ENCODE data around the gene SEMA6B.
"Not testable (repeated sequence)": the region's sequence is repeated elsewhere in the genome, so short reads cannot be mapped to it uniquely, and the experiment has no call there.

The SEMA6B gene, protein sequence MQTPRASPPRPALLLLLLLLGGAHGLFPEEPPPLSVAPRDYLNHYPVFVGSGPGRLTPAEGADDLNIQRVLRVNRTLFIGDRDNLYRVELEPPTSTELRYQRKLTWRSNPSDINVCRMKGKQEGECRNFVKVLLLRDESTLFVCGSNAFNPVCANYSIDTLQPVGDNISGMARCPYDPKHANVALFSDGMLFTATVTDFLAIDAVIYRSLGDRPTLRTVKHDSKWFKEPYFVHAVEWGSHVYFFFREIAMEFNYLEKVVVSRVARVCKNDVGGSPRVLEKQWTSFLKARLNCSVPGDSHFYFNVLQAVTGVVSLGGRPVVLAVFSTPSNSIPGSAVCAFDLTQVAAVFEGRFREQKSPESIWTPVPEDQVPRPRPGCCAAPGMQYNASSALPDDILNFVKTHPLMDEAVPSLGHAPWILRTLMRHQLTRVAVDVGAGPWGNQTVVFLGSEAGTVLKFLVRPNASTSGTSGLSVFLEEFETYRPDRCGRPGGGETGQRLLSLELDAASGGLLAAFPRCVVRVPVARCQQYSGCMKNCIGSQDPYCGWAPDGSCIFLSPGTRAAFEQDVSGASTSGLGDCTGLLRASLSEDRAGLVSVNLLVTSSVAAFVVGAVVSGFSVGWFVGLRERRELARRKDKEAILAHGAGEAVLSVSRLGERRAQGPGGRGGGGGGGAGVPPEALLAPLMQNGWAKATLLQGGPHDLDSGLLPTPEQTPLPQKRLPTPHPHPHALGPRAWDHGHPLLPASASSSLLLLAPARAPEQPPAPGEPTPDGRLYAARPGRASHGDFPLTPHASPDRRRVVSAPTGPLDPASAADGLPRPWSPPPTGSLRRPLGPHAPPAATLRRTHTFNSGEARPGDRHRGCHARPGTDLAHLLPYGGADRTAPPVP

DNA sequence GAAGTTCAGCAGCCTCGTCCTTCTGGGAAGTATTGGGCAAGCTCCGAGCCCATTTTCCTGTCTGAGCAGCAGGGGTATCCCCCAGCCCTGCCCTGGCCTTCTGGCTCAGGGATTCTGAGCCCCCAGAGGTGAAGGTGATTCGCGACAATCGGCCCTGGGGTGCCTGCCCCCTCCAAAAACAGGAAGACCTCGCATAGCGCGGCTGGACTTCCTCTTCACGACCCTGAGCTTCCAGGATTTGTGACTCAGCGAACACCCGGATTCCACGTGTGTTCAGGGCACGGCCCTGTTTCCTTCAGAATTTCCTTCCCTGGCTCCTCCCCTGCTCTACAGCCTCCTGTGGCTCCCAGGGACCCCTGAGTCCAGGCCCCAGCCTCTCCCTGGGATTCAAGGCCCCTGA is at the start of gene SEMA6B:
Gene SEMA6B (minus strand): TSS at position 116 of the 400 bp plus-strand sequence. CDS start 1,227 bp downstream, outside the sequence.
- no peak for FAIRE-seq

DNA sequence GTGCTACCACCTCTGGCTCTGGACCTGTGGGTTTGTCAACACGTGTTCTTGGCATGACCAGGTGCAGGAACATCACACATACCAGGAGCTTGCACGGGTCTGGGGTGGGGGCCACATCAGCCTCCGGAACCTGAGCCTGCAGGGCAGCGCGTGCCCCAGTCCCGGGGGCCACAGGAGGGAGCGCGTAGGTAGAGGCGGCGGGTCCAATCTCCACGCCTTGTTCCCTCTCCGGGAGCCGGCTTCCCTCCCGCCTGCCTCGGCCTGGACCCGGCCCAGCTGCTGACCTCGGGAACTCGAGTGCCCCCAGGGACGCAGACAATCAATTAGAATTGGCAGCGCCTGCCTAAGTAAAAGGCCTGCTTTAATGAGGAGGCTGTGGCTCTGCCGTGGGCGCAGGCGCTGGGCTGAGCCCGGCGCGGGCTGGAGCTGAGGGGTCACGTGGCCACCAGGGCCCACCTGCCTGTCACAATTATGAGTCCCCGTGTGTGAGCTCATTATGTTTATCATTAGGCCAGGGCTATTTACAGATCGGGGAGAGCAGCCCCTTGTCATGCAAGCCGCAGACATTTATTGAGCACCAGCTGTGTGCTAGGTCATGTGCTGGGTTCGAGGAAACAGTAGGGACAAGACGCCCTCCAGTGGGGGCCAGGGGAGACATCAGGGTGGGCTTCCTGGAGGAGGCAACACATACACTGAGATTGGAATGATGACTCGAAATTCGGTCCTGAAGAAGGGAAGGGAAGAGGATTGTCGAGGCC is 47.6 kb upstream of the SEMA6B start:
- FAIRE-seq, result no peak

DNA sequence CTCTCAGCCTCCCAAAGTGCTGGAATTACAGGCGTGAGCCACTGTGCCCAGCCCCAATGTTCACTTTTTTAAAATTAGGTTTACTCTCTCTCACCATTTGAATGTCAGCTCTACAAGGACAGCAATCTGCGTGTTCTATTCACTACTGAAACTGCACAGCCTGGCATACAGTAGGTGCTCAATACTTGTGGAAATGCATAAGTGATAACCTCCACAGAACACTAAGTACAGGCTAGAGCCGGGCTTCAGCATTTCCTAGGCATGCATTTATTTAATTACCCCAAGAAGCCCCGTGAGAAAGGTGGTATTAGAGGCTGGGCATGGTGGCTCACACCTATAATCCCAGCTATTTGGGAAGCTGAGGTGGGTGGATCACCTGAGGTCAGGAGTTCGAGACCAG is 46.7 kb upstream of the SEMA6B start:
- FAIRE-seq, result no peak

DNA sequence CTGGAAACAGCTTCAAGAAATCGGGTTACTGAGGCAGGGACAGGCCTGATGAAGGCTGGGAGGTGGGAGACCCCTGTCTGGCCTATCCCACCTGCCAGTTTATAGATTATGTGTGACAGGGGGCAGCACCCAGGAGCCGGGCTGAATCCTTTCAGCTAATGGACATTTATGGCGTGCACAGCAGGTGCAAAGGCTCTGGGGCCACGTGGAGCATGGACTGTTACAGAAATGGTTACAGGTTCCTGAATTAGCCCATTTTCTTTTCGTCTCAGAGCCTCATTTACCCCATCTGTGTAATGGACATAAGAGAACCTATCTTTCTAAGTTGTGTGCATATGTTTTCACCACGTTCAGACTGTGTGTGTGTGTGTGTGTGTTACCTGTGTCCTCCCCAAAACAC is 45.4 kb upstream of the SEMA6B start:
- no peak for FAIRE-seq

DNA sequence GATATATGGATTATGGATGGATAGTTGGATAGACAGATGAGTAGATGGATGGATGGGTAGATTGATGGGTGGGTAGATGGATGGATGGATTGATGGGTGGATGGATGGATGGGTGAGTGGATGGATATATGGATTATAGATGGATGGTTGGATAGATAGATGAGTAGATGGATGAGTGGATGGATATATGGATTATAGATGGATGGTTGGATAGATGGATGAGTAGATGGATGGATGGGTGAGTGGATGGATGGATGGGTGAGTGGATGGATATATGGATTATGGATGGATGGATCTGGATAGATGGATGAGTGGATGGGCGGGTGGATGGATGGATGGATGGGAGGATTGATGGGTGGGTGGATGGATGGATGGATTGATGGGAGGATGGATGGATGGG is 43.4 kb upstream of the SEMA6B start:
- FAIRE-seq, result no peak

DNA sequence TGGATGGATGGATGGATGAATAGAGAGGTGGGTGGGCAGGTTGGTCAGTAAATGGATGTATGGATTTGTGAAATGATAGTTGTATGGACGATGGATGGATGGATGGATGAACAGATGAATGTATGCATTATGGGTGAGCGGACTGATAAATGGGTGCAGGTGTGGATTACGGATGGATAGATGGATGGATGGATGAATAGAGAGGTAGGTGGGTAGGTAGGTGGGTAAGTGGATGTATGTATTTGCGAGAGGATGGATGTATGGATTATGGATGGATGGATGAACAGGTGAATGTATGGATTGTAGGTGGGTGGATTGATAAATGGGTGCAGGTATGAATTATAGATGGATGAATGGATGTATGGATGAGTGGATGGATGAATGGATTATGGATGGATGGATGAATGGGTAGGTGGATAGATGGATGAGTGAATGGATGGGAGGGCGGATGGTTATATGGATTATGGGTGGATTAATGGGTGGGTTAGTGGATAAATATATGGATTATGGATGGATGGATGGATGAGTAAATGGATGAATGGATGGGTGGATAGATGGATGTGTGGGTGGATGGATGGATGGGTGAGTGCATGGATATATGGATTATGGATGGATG is 42.8 kb upstream of the SEMA6B start:
- no peak for FAIRE-seq

DNA sequence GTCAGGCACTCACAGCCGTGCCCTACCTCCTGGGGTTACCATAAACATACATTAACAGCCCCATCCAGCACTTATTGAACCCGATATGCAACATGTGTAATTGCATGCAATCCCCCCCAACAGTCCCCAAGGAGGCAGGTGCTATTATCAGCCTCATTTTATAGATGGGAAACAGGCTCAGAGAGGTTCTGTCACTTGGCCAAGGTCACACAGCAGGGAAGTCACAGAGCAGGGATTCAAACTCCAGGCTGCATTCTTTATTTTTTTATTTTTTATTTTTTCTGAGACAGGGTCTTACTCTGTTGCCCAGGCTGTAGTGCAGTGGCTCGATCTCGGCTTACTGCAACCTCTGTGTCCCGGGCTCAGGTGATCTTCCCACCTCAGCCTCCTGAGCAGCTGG is 41.4 kb upstream of the SEMA6B start:
- no peak for FAIRE-seq

DNA sequence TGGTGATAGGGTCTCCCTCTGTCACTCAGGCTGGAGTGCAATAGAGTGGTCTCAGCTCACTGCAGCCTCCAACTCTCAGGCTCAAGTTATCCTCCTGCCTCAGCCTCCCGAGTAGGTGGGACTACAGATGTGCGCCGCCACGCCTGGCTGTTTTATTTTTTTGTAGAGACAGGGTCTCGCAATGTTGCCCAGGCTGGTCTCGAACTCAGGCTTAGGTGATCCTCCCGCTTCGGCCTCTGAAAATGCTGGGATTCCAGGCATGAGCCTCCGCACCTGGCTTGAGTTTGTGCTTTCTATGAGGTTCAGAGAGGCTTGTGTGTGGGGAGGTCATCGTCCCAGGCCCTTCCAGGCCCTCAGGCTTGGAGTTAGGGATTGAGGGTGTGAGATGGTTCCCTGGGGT is 40.6 kb upstream of the SEMA6B start:
- no peak for FAIRE-seq

DNA sequence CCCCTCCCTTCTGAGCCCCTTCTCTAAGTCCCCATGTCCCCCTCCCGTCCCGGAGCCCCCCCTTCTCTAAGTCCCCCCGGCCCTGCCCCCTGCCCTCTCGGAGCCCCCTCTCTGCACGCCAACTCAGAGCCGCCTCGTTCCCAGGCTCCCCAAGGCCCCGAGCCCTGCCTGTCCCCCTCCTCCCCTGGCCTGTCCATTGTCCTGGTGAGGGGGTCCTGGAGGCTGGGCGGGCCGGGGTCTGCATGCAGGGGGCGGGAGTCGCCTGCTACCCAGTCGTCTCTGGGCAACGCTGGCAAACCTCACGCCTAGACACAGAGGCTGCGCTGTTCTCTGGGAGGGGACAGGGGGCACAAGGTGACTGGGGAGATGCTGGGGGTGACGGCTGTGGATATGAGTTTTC is 39.2 kb upstream of the SEMA6B start:
- FAIRE-seq, result no peak

DNA sequence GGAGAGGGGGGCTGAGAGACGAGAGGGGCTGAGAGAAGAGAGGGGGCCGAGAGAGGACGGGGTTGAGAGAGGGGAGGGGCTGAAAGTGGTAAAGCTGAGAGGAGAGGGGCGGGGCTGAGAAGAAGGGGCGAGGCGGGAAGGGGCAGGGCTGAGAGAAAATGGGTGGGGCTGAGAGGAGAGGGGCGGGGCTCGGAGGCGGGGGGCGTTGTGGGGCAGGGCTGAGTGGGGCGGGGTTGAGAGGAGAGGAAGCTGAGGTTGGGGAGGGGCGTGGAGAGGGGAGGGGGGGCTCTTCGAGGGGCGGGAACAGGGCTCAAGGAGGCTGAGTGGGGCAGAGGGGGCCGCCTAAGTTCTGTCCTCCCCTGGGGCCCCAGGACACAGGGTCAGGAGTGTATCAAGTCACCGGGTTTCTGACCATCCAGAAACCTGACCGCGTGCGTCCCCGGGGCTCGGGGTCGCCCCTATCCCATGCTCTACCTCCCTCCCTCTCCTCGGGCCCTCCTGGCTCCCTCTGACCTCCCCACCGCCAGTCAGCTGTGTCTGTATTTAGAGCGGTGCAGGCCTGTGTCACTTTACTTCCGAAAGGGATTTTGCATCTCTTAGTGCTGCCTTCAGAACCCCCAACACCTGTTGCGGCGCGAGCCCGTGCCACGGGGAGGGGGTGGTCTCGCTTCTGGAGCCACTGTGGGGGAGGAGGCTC is 38.6 kb upstream of the SEMA6B start:
- FAIRE-seq, result no peak

DNA sequence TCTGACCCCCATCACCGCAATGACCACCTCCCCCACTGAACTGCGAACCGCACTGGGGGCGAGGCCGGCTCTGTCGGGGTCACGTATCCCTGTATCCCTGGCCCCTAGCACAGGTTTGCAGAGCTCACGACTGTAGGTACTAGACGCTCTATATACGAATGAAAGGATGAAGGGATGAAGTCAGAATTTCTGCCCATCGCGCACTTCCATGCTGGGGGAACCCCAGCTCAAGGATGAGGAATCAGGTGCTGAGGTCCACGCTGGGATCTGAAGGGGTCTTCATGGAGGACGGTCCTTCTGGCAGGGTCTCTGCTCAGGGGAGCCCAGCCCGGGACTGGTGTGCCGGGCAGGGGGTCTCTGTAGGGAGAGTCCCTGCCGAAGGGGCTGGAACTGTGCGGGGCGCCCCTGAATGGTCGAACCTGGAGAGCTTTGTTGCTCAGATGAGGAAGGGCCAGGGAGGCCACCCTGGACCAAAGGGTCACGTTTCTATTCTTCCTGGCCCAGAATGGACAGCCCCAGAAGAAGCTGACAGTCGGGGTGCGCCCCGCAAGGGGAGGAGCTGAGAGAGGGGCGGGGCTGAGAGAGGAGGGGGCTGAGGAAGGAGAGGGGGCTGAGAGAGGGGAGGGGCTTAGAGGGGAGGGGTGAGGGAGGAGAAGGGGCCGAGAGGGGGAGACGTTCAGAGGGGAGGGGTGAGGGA is 37.9 kb upstream of the SEMA6B start:
- no peak for FAIRE-seq

DNA sequence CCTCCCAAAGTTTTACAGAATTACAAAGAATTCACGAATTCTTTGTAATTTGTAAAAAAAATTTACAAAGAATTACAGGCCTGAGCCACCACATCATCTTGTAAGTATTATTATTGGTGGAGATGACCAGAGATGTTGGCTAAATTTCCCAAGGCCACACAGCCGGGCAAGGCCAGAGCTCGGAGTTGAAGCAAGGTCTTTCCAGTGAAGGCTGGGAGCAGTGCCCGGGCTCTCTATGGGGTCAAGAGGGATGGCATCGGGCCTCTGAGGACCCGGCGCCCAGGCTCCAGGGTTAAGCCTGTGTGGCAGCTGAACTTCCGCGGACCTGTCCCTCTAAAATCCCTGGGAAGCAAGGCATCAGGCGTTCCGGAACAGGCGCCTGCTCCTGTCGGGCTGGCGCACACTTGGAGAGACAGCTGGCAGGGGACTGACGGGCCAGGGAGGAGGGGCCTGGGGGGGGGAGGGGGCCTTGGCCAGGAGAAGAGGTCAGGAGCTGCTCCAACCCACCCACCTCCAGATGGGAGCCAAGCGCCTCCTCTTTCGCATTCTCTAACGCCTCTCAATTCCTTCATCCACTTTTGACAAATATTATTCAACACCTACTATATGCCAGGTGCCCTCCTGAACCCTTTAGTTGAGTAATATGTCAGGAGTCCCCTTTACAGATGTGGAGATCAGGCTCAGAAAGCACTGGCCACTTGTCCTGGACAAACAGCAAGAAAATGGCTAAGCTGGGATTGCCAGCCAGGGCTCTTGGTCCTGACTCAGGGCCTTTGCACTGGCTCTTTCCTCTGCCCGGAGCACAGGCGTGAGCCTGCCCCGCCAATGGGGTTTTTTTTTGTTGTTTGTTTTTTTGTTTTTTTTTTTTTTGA is 36.8 kb upstream of the SEMA6B start:
- FAIRE-seq, result no peak

DNA sequence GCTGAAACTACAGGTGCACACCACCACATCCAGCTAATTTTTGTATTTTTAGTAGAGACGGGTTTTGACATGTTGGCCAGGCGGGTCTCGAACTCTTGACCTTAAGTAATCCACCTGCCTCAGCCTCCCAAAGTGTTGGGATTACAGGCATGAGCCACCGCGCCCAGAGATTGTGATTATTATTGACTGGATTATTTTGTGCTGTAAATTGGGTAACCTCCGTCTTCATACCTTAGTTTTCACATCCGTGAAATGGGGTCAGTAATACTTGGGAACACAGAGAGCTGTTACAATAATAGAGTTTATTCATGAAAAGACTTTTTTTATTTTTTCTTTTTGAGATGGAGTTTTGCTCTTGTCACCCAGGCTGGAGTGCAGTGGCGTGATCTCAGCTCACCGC is 35.7 kb upstream of the SEMA6B start:
- not testable (repeated sequence) for FAIRE-seq

DNA sequence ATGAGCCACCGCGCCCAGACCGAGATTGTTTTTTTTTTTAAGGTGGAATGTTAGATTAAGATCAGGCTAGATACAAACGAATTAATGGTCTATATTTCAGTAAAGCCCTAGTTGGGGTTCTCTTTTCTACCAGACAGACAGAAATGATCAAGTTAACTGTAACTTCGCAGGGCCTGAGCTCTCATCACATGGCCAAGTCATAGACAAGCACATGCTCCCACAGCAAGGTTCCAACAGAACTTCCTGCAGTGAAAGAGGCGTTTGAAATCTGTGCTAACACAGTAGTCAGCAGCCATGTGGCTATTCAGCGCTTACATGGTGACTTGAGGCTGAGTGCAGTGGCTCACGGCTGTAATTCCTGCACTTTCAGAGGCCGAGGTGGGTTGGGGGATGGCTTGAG is 34.7 kb upstream of the SEMA6B start:
- FAIRE-seq, result no peak

DNA sequence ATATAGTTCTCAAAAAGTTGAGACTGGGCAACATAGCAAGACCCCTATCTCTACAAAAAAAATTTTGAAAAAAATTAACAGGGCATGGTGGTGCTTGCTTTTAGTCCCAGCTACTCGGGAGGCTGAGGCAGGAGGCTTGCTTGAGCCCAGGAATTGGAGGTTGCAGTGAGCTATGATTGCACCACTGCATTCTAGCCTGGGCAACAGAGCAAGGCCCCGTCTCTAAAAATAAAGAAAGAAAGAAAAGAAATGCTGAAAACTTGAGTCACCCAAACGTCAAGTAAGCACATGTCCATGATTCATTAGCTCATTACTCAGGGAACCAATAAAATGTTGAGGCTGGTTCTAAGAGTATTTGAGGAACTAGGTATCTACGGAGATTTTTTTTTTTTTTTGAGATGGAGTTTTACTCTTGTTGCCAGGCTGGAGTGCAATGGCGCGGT is 33.9 kb upstream of the SEMA6B start:
- no peak for FAIRE-seq

DNA sequence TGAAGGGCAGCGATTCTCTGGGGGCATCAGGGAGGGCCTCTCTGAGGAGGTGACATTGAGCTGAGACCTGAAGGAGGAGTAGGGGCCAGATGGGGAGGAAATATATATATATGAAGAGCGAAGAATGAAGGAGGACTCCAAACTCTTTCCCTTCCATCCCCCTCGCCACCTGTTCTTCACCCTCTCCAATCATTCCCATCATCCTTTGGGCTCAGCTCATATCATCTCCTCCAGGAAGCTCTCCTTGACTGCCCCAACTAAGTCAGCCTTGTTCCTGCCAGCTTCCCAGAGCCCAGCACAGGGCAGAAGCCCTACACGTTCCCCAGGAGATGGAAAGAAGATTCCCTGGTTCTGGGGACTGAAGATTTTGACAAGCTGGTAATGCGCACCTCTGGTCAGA is 33.0 kb upstream of the SEMA6B start:
- FAIRE-seq, result no peak

DNA sequence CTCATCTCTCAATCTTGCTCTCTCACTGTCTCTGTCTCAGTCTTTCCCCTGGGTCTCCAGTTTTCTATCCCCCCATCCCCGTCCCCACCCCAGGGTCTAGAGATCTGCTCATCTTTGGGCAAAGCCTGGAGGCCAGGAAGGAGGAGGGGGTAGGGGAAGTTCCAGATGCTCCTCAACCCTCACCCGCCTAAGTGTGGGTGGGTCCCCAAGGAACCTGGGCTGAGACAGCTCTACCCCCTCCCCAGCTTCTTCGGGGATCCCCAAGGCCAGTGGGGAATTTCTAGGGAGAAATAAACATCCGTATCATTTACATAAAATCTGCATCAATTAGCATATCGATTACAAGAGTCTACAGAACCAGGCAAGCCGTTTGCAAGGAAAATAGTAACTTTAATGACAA is 31.8 kb upstream of the SEMA6B start:
- FAIRE-seq, result no peak

DNA sequence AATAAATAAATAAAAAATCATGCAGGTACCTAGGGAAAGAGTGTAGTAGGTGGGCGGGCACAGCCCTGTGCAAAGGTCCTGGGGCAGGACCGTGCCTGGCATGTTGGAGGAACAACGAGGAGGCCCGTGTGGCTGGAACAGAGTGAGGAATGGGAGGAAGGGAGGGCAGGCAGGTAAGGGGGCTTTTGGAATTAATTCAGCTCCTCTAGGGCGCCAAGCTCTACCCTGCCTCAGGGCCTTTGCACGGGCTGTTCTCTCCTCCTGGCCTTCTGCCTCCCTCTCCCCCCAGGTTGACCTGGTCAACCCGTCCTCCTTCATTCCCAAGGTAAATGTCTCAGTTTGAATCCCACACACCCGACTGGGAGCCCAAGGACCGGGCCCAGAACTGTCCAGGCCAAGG is 31.1 kb upstream of the SEMA6B start:
- FAIRE-seq, result no peak

DNA sequence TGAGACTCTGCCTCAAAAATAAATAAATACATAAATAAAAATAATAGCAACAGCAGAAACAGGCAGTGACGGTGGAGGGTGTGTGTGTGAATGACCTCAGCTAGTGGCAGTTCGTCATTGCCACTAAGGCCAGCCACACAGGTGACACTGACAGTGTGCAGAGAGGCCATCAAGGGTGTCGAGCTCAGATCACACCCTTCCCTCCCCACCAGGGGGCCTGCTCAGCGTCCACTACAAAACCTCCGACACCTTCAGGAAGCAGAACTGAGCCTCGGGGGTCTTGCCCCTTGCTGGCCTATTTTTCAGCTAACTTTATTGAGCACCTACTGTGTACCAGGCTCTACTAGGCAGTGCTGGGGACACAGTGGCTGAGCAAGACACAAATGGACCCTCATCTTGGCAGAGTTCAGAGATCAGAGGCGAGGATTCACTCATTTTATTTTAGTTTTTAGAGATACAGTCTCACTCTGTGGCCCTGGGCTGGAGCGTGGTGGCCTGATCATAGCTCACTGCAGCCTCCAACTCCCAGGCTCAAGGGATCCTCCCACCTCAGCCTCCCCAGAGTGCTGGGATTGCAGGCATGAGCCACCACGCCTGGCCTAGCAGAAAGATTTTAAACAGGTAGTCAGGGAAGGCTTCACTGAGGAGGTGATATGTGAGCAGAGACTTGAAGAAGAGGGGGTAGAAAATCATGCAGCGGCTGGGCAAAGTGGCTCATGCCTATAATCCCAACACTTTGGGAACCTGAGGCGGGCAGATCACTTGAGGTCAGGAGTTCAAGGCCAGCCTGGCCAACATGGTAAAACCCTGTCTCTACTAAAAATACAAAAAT is 30.3 kb upstream of the SEMA6B start:
- no peak for FAIRE-seq
